Spleen (tissue), 7 donors: ENCODE results near the gene PTPRN2.

Experiments
- POLR2A ChIP-seq, 3 donors: fragments of 450-650 bp; IDR thresholded peaks; one replicate each; pipeline ENCODE4 v1.5.1; 2017; ENCODE audit warnings: antibody characterized with exemption in 3 of 3, mild to moderate bottlenecking in 1 of 3
- POLR2AphosphoS5 ChIP-seq, 3 donors: sonication (generic); formaldehyde crosslinking; IDR thresholded peaks; one replicate each; pipeline ENCODE4 v1.5.1; 2017; ENCODE audit warnings: antibody characterized with exemption in 3 of 3
- TF ChIP-seq, protein P1 (sequence below), 11 experiments: fragments of 200-600 bp in 7 of 11; fragments of 450-650 bp in 4 of 11; sonication (generic) in 4 of 11; IDR thresholded peaks in 8 of 11; conservative IDR thresholded peaks in 3 of 11; 1 replicate in 7 of 11; 2 replicates in 4 of 11; pipeline versions ENCODE4 v1.4.0 to v1.8.0; 2016 to 2021; ENCODE audit warnings: antibody characterized with exemption in 11 of 11, inconsistent platforms in 4 of 11, mild to moderate bottlenecking in 1 of 11
- donor health status: DM: no; HTN: no; CAD: no; lungs with moderate emphysema.
- donor health status: DM: no; HTN: no; CAD: no.
- donor health status: DM: no; HTN: no; CAD: no.

DNA sequence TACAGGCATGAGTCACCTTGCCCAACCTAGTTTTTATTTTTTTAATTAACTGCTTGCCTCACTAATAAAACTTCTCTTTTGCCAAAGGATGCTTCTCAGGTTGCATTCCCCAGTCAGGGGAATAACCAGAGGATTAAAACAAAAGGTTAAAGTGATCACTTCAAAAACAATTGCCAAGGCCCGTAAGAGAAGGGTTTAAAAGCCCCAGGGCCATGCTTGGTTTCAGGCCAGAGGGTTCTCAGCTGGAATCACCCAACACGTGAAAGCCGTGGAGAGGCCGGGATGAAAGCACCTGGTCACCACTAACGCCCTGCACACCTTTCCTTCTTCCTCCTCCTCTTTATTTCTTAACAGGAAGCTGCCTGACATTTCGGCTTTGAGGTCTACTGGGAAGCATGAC, 587.5 kb downstream of the PTPRN2 start:
- TF ChIP-seq, protein P1, sequence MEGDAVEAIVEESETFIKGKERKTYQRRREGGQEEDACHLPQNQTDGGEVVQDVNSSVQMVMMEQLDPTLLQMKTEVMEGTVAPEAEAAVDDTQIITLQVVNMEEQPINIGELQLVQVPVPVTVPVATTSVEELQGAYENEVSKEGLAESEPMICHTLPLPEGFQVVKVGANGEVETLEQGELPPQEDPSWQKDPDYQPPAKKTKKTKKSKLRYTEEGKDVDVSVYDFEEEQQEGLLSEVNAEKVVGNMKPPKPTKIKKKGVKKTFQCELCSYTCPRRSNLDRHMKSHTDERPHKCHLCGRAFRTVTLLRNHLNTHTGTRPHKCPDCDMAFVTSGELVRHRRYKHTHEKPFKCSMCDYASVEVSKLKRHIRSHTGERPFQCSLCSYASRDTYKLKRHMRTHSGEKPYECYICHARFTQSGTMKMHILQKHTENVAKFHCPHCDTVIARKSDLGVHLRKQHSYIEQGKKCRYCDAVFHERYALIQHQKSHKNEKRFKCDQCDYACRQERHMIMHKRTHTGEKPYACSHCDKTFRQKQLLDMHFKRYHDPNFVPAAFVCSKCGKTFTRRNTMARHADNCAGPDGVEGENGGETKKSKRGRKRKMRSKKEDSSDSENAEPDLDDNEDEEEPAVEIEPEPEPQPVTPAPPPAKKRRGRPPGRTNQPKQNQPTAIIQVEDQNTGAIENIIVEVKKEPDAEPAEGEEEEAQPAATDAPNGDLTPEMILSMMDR (IDR thresholded peaks at IDR 0.05 in 8 of 11, conservative IDR thresholded peaks at IDR 0.05 in 3 of 11): no peak
- TF ChIP-seq POLR2A (IDR thresholded peaks at IDR 0.05): no peak
- TF ChIP-seq POLR2AphosphoS5 (IDR thresholded peaks at IDR 0.05): no peak
